Prostate gland (tissue), 2 donors: ENCODE measurements around the gene MAPK8IP3.

Experiments
- POLR2A ChIP-seq: fragments of 450-650 bp; IDR thresholded peaks from one replicate; pipeline ENCODE4 v1.6.1; 2016; ENCODE audit warnings: antibody characterized with exemption, mild to moderate bottlenecking
- POLR2AphosphoS5 ChIP-seq: sonication (generic); formaldehyde crosslinking; IDR thresholded peaks from one replicate; pipeline ENCODE4 v1.6.1; 2017; ENCODE audit warnings: antibody characterized with exemption
- TF ChIP-seq, protein P1 (sequence below), 4 experiments: fragments of 200-600 bp in 2 of 4; fragments of 450-650 bp in 2 of 4; sonication (generic) in 2 of 4; IDR thresholded peaks; 1 replicate in 3 of 4; 2 replicates in 1 of 4; pipeline ENCODE4 v1.5.1; 2016 to 2019; ENCODE audit warnings: antibody characterized with exemption in 4 of 4, mild to moderate bottlenecking in 2 of 4, moderate library complexity in 2 of 4

DNA sequence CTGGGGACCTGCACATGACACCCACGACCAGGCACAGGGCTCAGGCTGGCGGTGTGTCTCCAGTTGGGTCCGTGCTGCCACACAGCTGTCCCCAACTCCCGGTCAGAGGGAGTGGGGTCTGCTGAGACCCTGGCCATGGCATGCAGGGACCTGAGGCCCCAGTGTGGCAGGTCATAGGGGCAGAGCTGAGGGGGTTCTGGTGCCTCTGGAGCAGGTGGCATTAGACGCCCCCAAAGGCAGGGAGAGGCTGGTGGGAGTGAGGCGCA is 81.0 kb downstream of the MAPK8IP3 start:
- TF ChIP-seq POLR2A: no peak
- TF ChIP-seq, protein P1, sequence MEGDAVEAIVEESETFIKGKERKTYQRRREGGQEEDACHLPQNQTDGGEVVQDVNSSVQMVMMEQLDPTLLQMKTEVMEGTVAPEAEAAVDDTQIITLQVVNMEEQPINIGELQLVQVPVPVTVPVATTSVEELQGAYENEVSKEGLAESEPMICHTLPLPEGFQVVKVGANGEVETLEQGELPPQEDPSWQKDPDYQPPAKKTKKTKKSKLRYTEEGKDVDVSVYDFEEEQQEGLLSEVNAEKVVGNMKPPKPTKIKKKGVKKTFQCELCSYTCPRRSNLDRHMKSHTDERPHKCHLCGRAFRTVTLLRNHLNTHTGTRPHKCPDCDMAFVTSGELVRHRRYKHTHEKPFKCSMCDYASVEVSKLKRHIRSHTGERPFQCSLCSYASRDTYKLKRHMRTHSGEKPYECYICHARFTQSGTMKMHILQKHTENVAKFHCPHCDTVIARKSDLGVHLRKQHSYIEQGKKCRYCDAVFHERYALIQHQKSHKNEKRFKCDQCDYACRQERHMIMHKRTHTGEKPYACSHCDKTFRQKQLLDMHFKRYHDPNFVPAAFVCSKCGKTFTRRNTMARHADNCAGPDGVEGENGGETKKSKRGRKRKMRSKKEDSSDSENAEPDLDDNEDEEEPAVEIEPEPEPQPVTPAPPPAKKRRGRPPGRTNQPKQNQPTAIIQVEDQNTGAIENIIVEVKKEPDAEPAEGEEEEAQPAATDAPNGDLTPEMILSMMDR (IDR thresholded peaks at IDR 0.05): no peak
- TF ChIP-seq POLR2AphosphoS5: no peak
